DOHH2 (cell line): ENCODE results near the gene SPATS1.

Source experiments
- H3F3A ChIP-seq: fragments of 200-600 bp; sonication (generic), shearing (Covaris generic); 2 replicates; pipeline ENCODE4 v1.6.0; 2016; ENCODE audit warnings: antibody characterized with exemption, mild to moderate bottlenecking; ENCODE audit not compliant: control insufficient read depth, insufficient read depth
- H3K27ac ChIP-seq: fragments of 200-600 bp; sonication (generic); 2 replicates; pipeline ENCODE4 v1.5.1; 2014; ENCODE audit warnings: low read depth, mild to moderate bottlenecking, low read length, moderate library complexity
- H3K27me3 ChIP-seq: fragments of 200-600 bp; sonication (generic); 2 replicates; pipeline ENCODE4 v1.6.1; 2014; ENCODE audit warnings: mild to moderate bottlenecking, low read length, mixed read lengths; ENCODE audit not compliant: control insufficient read depth
- H3K36me3 ChIP-seq: fragments of 200-600 bp; sonication (generic); 2 replicates; pipeline ENCODE4 v1.6.1; 2014; ENCODE audit warnings: mild to moderate bottlenecking, low read length, moderate library complexity, mixed read lengths; ENCODE audit not compliant: control insufficient read depth
- H3K4me1 ChIP-seq: fragments of 200-600 bp; sonication (generic); 2 replicates; pipeline ENCODE4 v1.6.1; 2014; ENCODE audit warnings: mild to moderate bottlenecking, low read length, mixed read lengths; ENCODE audit not compliant: control insufficient read depth
- H3K4me2 ChIP-seq: fragments of 200-600 bp; sonication (generic); 2 replicates; pipeline ENCODE4 v1.6.0; 2014; ENCODE audit warnings: mild to moderate bottlenecking, low read length, moderate library complexity
- H3K4me3 ChIP-seq: fragments of 200-600 bp; sonication (generic); 2 replicates; pipeline ENCODE4 v1.5.1; 2014; ENCODE audit warnings: mild to moderate bottlenecking, low read length, mixed read lengths
- H3K79me2 ChIP-seq: fragments of 200-600 bp; sonication (generic); 2 replicates; pipeline ENCODE4 v1.6.1; 2014; ENCODE audit warnings: mild to moderate bottlenecking, low read length, mixed read lengths; ENCODE audit not compliant: control insufficient read depth
- H3K9me2 ChIP-seq: fragments of 200-600 bp; sonication (generic); replicated peaks from 2 replicates; pipeline ENCODE4 v1.6.1; 2014; ENCODE audit warnings: mild to moderate bottlenecking, low read length, mixed read lengths; ENCODE audit not compliant: control insufficient read depth
- H3K9me3 ChIP-seq: fragments of 200-600 bp; sonication (generic); 2 replicates; pipeline ENCODE4 v1.6.1; 2014; ENCODE audit warnings: antibody characterized with exemption, low read length, mixed read lengths; ENCODE audit not compliant: control insufficient read depth, insufficient read depth
- H4K20me1 ChIP-seq: fragments of 200-600 bp; sonication (generic); 2 replicates; pipeline ENCODE4 v1.6.0; 2014; ENCODE audit warnings: low read depth, mild to moderate bottlenecking, antibody characterized with exemption, low read length, moderate library complexity; ENCODE audit not compliant: control insufficient read depth, insufficient read depth
- CTCF ChIP-seq: fragments of 200-600 bp; sonication (generic); IDR thresholded peaks from one replicate; pipeline ENCODE4 v1.5.1; 2014; ENCODE audit warnings: antibody characterized with exemption, mild to moderate bottlenecking, low read depth, low read length; ENCODE audit not compliant: poor library complexity, severe bottlenecking
- EZH2phosphoT487 ChIP-seq: fragments of 200-600 bp; sonication (generic); IDR thresholded peaks from 2 replicates; pipeline ENCODE4 v1.6.1; 2017; ENCODE audit warnings: borderline replicate concordance, mild to moderate bottlenecking, antibody characterized with exemption, low read length, moderate library complexity, mixed read lengths

SPATS1 gene

GRCh38 chr6:44297063-44298038, 45.1 kb upstream of the SPATS1 start:
- H3K9me2 ChIP-seq = no peaks in the 10 kb centered on the region
- peaks cover 33% of the 10 kb centered on the region for H3K27me3 ChIP-seq
- H3K4me2 ChIP-seq = no peak overlapping the region

GRCh38 chr6:44298055-44298803, 44.2 kb upstream of the SPATS1 start:
- TF ChIP-seq CTCF (no peak), EZH2phosphoT487 (no peak)
- H3K27ac ChIP-seq = no peak overlapping the region
- H3K9me3 ChIP-seq = no peaks in the 10 kb centered on the region
- peaks cover 30% of the 10 kb centered on the region for H3K27me3 ChIP-seq
- H4K20me1 ChIP-seq = peaks cover 3% of the 10 kb centered on the region; the same call in 1 of the 2 replicates
- no peak overlapping the region for H3K4me2 ChIP-seq
- H3F3A ChIP-seq = no peaks in the 10 kb centered on the region
- no peaks in the 10 kb centered on the region for H3K79me2 ChIP-seq
- no peak overlapping the region for H3K4me3 ChIP-seq
- no peaks in the 10 kb centered on the region for H3K9me2 ChIP-seq
- peaks cover 23% of the 10 kb centered on the region for H3K36me3 ChIP-seq
- H3K4me1 ChIP-seq = no peaks in the 10 kb centered on the region

More at GRCh38 chr6:44297063-44298038, 45.1 kb upstream of the SPATS1 start:
- H3F3A ChIP-seq = no peaks in the 10 kb centered on the region
- peaks cover 3% of the 10 kb centered on the region; the same call in 1 of the 2 replicates for H4K20me1 ChIP-seq
- no peak overlapping the region for H3K4me3 ChIP-seq
- no peaks in the 10 kb centered on the region for H3K79me2 ChIP-seq
- H3K4me1 ChIP-seq = no peaks in the 10 kb centered on the region
- H3K9me3 ChIP-seq = no peaks in the 10 kb centered on the region
- peaks cover 14% of the 10 kb centered on the region for H3K36me3 ChIP-seq
- TF ChIP-seq EZH2phosphoT487 (no peak), CTCF (no peak)
- H3K27ac ChIP-seq = no peak overlapping the region

GRCh38 chr6:44298864-44299263, 43.6 kb upstream of the SPATS1 start:
- no peaks in the 10 kb centered on the region for H3K79me2 ChIP-seq
- no peaks in the 10 kb centered on the region for H3K4me1 ChIP-seq
- no peak overlapping the region for H3K4me2 ChIP-seq
- H3K9me3 ChIP-seq = no peaks in the 10 kb centered on the region
- H3K36me3 ChIP-seq = peaks cover 30% of the 10 kb centered on the region
- H3K4me3 ChIP-seq = no peak overlapping the region
- H3K27ac ChIP-seq = no peak overlapping the region
- H3K9me2 ChIP-seq = no peaks in the 10 kb centered on the region
- TF ChIP-seq EZH2phosphoT487 (no peak), CTCF (no peak)
- H3K27me3 ChIP-seq = peaks cover 30% of the 10 kb centered on the region
- peaks cover 3% of the 10 kb centered on the region; the same call in 1 of the 2 replicates for H4K20me1 ChIP-seq
- no peaks in the 10 kb centered on the region for H3F3A ChIP-seq
